Endothelial cell (in vitro differentiated cells): ENCODE data around the gene TBCK. TPM values are rescaled to one million over a fixed set of nuclear protein-coding genes. Genes with fewer than 3 reads are reported as not detected.
A peak's percentile ranks its signal among the peaks of the same experiment; 100 is the strongest.
"Not testable (repeated sequence)": the region's sequence is repeated elsewhere in the genome, so short reads cannot be mapped to it uniquely, and the experiment has no call there.

Experiments used
- DNase-seq: peaks from one replicate; pipeline ENCODE4 v3.0.0; 2021; ENCODE audit warnings: low spot score
- H3K27ac Mint-ChIP-seq: one replicate; pipeline ENCODE4 v1.8.0; 2021; ENCODE audit warnings: mixed read lengths, inconsistent platforms; ENCODE audit not compliant: unreplicated experiment
- H3K27me3 Mint-ChIP-seq: one replicate; pipeline ENCODE4 v1.8.0; 2021; ENCODE audit warnings: mild to moderate bottlenecking, moderate library complexity, mixed read lengths, inconsistent platforms; ENCODE audit not compliant: unreplicated experiment
- H3K36me3 Mint-ChIP-seq: one replicate; pipeline ENCODE4 v1.8.0; 2021; ENCODE audit warnings: mild to moderate bottlenecking, low read depth, mixed read lengths, inconsistent platforms; ENCODE audit not compliant: unreplicated experiment
- H3K4me1 Mint-ChIP-seq: one replicate; pipeline ENCODE4 v1.8.0; 2021; ENCODE audit warnings: mild to moderate bottlenecking, mixed read lengths, inconsistent platforms; ENCODE audit not compliant: unreplicated experiment
- H3K4me3 Mint-ChIP-seq: one replicate; pipeline ENCODE4 v1.8.0; 2021; ENCODE audit warnings: mild to moderate bottlenecking, mixed read lengths, inconsistent platforms; ENCODE audit not compliant: unreplicated experiment
- H3K9me3 Mint-ChIP-seq: one replicate; pipeline ENCODE4 v1.8.0; 2021; ENCODE audit warnings: mixed read lengths, inconsistent platforms; ENCODE audit not compliant: unreplicated experiment
- total RNA-seq: library from RNA; stranded (reverse); fragmentation: NEBNext Ultra II Directional; extraction: Animal tissue kit (Norgen Biotek cat#: 25700); gene quantifications from one replicate; pipeline ENCODE4 v1.2.1, GENCODE V29; 2021; ENCODE audit not compliant: unreplicated experiment
- TF ChIP-seq, protein P1 (sequence below): fragments of 200-600 bp; sonication (generic); IDR thresholded peaks from one replicate; pipeline ENCODE4 v1.5.0; 2021; ENCODE audit warnings: antibody characterized with exemption; ENCODE audit not compliant: unreplicated experiment

Gene TBCK
- total RNA-seq, 1 donor from 2014 or later, result 48.6 TPM

DNA sequence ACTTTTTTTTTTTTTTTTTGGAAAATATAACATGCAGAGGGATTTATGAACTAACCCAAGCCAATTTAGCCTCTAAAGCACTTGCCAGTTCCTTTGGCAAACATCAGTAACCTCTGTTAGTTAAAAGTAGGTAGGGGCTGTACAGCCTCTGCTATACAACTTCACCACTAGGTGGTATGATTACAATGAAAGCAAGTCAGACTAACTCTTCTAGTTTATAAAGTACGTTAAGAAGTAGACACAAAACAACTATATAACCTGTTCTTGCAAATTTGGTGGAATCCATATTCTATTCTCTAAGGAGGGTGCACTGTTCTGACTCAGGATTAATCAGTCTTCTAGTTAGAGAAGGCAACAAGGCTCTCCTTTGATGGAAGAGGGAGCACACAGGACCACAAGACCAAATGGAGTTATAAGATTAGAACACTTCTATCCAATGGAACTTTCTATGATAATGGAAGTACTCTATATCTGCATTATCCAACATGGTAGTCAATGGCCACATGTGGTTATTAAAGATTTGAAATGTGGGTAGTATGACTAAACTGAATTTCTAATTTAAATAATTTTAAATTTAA lies 13.1 kb upstream of the TBCK start:
- TF ChIP-seq, protein P1, sequence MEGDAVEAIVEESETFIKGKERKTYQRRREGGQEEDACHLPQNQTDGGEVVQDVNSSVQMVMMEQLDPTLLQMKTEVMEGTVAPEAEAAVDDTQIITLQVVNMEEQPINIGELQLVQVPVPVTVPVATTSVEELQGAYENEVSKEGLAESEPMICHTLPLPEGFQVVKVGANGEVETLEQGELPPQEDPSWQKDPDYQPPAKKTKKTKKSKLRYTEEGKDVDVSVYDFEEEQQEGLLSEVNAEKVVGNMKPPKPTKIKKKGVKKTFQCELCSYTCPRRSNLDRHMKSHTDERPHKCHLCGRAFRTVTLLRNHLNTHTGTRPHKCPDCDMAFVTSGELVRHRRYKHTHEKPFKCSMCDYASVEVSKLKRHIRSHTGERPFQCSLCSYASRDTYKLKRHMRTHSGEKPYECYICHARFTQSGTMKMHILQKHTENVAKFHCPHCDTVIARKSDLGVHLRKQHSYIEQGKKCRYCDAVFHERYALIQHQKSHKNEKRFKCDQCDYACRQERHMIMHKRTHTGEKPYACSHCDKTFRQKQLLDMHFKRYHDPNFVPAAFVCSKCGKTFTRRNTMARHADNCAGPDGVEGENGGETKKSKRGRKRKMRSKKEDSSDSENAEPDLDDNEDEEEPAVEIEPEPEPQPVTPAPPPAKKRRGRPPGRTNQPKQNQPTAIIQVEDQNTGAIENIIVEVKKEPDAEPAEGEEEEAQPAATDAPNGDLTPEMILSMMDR, result peak; percentile 75
- Mint-ChIP-seq H3K27ac (no peak overlapping the region), H3K36me3 (peaks cover 4% of the 10 kb centered on the region), H3K9me3 (no peaks in the 10 kb centered on the region), H3K4me1 (no peaks in the 10 kb centered on the region), H3K4me3 (no peak overlapping the region), H3K27me3 (no peaks in the 10 kb centered on the region)
- no peak for DNase-seq

GRCh38 chr4:106325800-106326199 lies 9.8 kb upstream of the TBCK start:
- no peak for DNase-seq
- Mint-ChIP-seq H3K36me3 (peaks cover 4% of the 10 kb centered on the region), H3K27ac (no peak overlapping the region), H3K27me3 (no peaks in the 10 kb centered on the region), H3K4me3 (no peak overlapping the region), H3K9me3 (no peaks in the 10 kb centered on the region), H3K4me1 (no peaks in the 10 kb centered on the region)
- TF ChIP-seq, protein P1, result no peak

DNA sequence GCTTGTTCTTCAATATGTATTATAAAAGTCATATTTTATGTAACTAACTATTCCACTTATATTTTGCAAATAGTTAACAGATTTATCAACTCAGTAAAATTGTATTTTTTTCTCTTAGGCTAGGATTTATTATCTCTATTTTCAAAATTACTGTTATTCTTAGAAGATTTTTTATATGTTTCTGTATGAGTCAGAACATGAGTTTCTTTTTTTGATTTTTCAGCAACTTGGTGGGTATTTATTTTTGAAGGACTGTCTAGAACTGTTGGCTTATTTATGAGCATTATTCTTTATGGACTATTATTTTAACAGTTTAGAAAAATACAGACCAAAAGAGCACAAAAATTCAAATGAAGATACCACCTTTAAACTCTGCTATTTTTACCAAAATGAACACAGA lies 7.1 kb upstream of the TBCK start:
- no peaks in the 10 kb centered on the region for H3K9me3 Mint-ChIP-seq
- H3K27ac Mint-ChIP-seq, result no peak overlapping the region
- H3K4me3 Mint-ChIP-seq, result no peak overlapping the region
- H3K36me3 Mint-ChIP-seq, result peaks cover 12% of the 10 kb centered on the region
- H3K27me3 Mint-ChIP-seq, result no peaks in the 10 kb centered on the region
- TF ChIP-seq, protein P1, result no peak
- no peaks in the 10 kb centered on the region for H3K4me1 Mint-ChIP-seq
- DNase-seq, result no peak

DNA sequence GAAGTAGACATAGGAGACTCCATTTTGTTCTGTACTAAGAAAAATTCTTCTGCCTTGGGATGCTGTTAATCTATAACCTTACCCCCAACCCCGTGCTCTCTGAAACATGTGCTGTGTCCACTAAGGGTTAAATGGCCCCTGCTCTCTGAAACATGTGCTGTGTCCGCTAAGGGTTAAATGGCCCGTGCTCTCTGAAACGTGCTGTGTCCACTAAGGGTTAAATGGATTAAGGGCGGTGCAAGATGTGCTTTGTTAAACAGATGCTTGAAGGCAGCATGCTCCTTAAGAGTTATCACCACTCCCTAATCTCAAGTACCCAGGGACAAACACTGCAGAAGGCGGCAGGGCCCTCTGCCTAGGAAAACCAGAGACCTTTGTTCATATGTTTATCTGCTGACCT lies 5.8 kb upstream of the TBCK start:
- not testable (repeated sequence) for H3K4me1 Mint-ChIP-seq, H3K27me3 Mint-ChIP-seq, H3K4me3 Mint-ChIP-seq, H3K27ac Mint-ChIP-seq, H3K9me3 Mint-ChIP-seq, DNase-seq
- H3K36me3 Mint-ChIP-seq, result peaks cover 12% of the 10 kb centered on the region

DNA sequence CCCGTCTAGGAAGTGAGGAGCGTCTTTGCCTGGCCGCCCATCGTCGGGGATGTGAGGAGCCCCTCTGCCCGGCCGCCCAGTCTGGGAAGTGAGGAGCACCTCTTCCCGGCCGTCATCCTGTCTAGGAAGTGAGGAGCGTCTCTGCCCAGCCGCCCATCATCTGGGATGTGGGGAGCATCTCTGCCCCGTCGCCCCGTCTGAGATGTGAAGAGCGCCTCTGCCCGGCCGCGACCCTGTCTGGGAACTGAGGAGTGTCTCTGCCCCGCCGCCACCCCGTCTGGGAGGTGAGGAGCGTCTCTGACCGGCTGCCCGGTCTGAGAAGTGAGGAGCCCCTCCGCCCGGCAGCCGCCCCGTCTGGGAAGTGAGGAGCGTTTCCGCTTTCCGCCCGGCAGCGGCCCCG lies 5.2 kb upstream of the TBCK start:
- peaks cover 12% of the 10 kb centered on the region for H3K36me3 Mint-ChIP-seq
- H3K27me3 Mint-ChIP-seq, H3K27ac Mint-ChIP-seq, DNase-seq, H3K4me1 Mint-ChIP-seq, H3K9me3 Mint-ChIP-seq, H3K4me3 Mint-ChIP-seq: not testable (repeated sequence)

GRCh38 chr4:106320235-106320634 lies 4.2 kb upstream of the TBCK start:
- H3K27ac Mint-ChIP-seq, result no peak overlapping the region
- H3K4me3 Mint-ChIP-seq, result peak overlapping the region; percentile 71
- DNase-seq, result no peak
- no peaks in the 10 kb centered on the region for H3K27me3 Mint-ChIP-seq
- no peaks in the 10 kb centered on the region for H3K9me3 Mint-ChIP-seq
- TF ChIP-seq, protein P1, result no peak
- peaks cover 12% of the 10 kb centered on the region for H3K36me3 Mint-ChIP-seq
- H3K4me1 Mint-ChIP-seq, result peaks cover 3% of the 10 kb centered on the region
